Loucy (cell line): Measurements from ENCODE around the gene FBXO41.

Experiments
- CTCF ChIP-seq: fragments of 200-600 bp; sonication (generic); conservative IDR thresholded peaks from 2 replicates; pipeline ENCODE4 v1.5.1; 2014; ENCODE audit warnings: mild to moderate bottlenecking, antibody characterized with exemption, low read length
- EZH2phosphoT487 ChIP-seq: fragments of 200-600 bp; IDR thresholded peaks from 2 replicates; pipeline ENCODE4 v1.6.1; 2018; ENCODE audit warnings: antibody characterized with exemption, mild to moderate bottlenecking, moderate library complexity, borderline replicate concordance

- TF ChIP-seq CTCF (no peak), EZH2phosphoT487 (no peak)
These were observed 24.5 kb downstream of the FBXO41 start for GRCh38 chr2:73259704-73260337.
